GM23248 (cell line): ENCODE data around the gene C4BPA. TPM values are rescaled to one million over a fixed set of nuclear protein-coding genes. Genes with fewer than 3 reads are reported as not detected.

ENCODE experiments used
- DNase-seq: peaks from one replicate; pipeline ENCODE4 v3.0.0-alpha.2; 2015
- H2AFZ ChIP-seq: fragments of 200-600 bp; sonication (generic); 2 replicates; pipeline ENCODE4 v1.6.1; 2016; ENCODE audit warnings: antibody characterized with exemption
- H3F3A ChIP-seq: fragments of 200-600 bp; sonication (generic); 2 replicates; pipeline ENCODE4 v1.6.1; 2016; ENCODE audit warnings: mild to moderate bottlenecking, antibody characterized with exemption, mixed run types; ENCODE audit not compliant: insufficient read depth
- H3K27ac ChIP-seq: fragments of 200-600 bp; sonication (generic); 2 replicates; pipeline ENCODE4 v1.5.1; 2016; ENCODE audit warnings: mild to moderate bottlenecking
- H3K27me3 ChIP-seq: fragments of 200-600 bp; sonication (generic); replicated peaks from 2 replicates; pipeline ENCODE4 v1.6.1; 2016; ENCODE audit warnings: mild to moderate bottlenecking; ENCODE audit not compliant: insufficient read depth
- H3K36me3 ChIP-seq: fragments of 200-600 bp; sonication (generic); 2 replicates; pipeline ENCODE4 v1.6.1; 2016; ENCODE audit warnings: low read depth, mild to moderate bottlenecking
- H3K4me1 ChIP-seq: fragments of 200-600 bp; sonication (generic); 2 replicates; pipeline ENCODE4 v1.6.1; 2016; ENCODE audit warnings: mild to moderate bottlenecking; ENCODE audit not compliant: insufficient read depth
- H3K4me2 ChIP-seq: fragments of 200-600 bp; sonication (generic); one replicate; pipeline ENCODE4 v1.6.1; 2016; ENCODE audit warnings: mild to moderate bottlenecking; ENCODE audit not compliant: unreplicated experiment
- H3K4me3 ChIP-seq: fragments of 200-600 bp; sonication (generic); 2 replicates; pipeline ENCODE4 v1.5.1; 2016; ENCODE audit warnings: mild to moderate bottlenecking
- H3K79me2 ChIP-seq: fragments of 200-600 bp; sonication (generic); 2 replicates; pipeline ENCODE4 v1.6.1; 2016; ENCODE audit warnings: mild to moderate bottlenecking; ENCODE audit not compliant: insufficient read depth
- H3K9ac ChIP-seq: fragments of 200-600 bp; sonication (generic); 2 replicates; pipeline ENCODE4 v1.6.1; 2016; ENCODE audit warnings: mild to moderate bottlenecking
- H3K9me2 ChIP-seq: fragments of 200-600 bp; sonication (generic); 2 replicates; pipeline ENCODE4 v1.6.1; 2016; ENCODE audit warnings: mixed run types, mild to moderate bottlenecking, moderate library complexity; ENCODE audit not compliant: insufficient read depth
- H3K9me3 ChIP-seq: fragments of 200-600 bp; sonication (generic); one replicate; pipeline ENCODE4 v1.6.1; 2017; ENCODE audit warnings: low read depth
- H4K20me1 ChIP-seq: fragments of 200-600 bp; sonication (generic); 2 replicates; pipeline ENCODE4 v1.6.0; 2016; ENCODE audit not compliant: insufficient read depth
- EZH2 ChIP-seq: fragments of 200-600 bp; sonication (generic); IDR thresholded peaks from 2 replicates; pipeline ENCODE4 v1.6.1; 2018; ENCODE audit warnings: antibody characterized with exemption, mild to moderate bottlenecking; ENCODE audit not compliant: insufficient read depth, poor library complexity, severe bottlenecking
- EZH2phosphoT487 ChIP-seq: fragments of 200-600 bp; sonication (generic); IDR thresholded peaks from 2 replicates; pipeline ENCODE4 v1.6.1; 2018; ENCODE audit warnings: antibody characterized with exemption, moderate library complexity, mild to moderate bottlenecking, low read depth; ENCODE audit not compliant: insufficient read depth
- WGBS, 2 experiments: methylation state at CpG; one replicate each; pipeline ENCODE4 v1.1.6; 2015 to 2017; ENCODE audit warnings: low lambda C conversion rate in 2 of 2, low coverage in 1 of 2; ENCODE audit errors: missing lambda C conversion rate in 2 of 2; 5-methylcytosine and 5-hydroxymethylcytosine counted together
- in situ Hi-C: fragments of 300-500 bp; cut with MboI; formaldehyde crosslinking; loops from 2 replicates; pipeline ENCODE4 v1.15.0; 2020
- polyA plus RNA-seq: library from polyadenylated mRNA; unstranded; fragments of >200 nt; fragmentation: Nextera tagmentation; extraction: Ambion mirVana; gene quantifications from 2 replicates; pipeline ENCODE4 v1.2.1, GENCODE V29; 2016
- total RNA-seq: library from RNA; depleted of rRNA; stranded (reverse); fragments of >200 nt; shearing (Covaris generic); gene quantifications from 2 replicates; pipeline ENCODE4 v1.2.3, GENCODE V29; 2014; rRNA removed

C4BPA gene
- total RNA-seq, result not detected in 2 replicates
- polyA plus RNA-seq, result not detected in 2 replicates

- Histone ChIP-seq H3K4me1 (no peaks in the 10 kb centered on the region), H3K79me2 (no peaks in the 10 kb centered on the region), H3K4me2 (no peak within 1 kb of the TSS), H3K9ac (no peak within 1 kb of the TSS), H3K36me3 (no peaks in the 10 kb centered on the region), H3K4me3 (no peak within 1 kb of the TSS), H3K9me3 (no peaks in the 10 kb centered on the region), H3K27me3 (peaks cover 8% of the 10 kb centered on the region), H3F3A (no peaks in the 10 kb centered on the region), H4K20me1 (no peaks in the 10 kb centered on the region), H3K9me2 (no peaks in the 10 kb centered on the region), H2AFZ (no peak within 1 kb of the TSS), H3K27ac (no peak within 1 kb of the TSS)
- WGBS, 2 experiments, result 64 to 66% methylated on average over 7 of the region's 7 CpGs
- DNase-seq, result no peak
- TF ChIP-seq EZH2phosphoT487 (no peak), EZH2 (no peak)
- in situ Hi-C loops, result no loop called here
Observed at GRCh38 chr1:207103892-207104373, at the start of gene C4BPA. Gene C4BPA, plus strand, starts transcription at chr1:207104233. Its CDS starts 8,793 bp downstream, at chr1:207113026.

GRCh38 chr1:207054491-207054890 is 49.5 kb upstream of the C4BPA start:
- no peak for DNase-seq
- H3K9me3 ChIP-seq, result no peaks in the 10 kb centered on the region
- in situ Hi-C loops, result no loop called here
- no peaks in the 10 kb centered on the region for H4K20me1 ChIP-seq
- no peaks in the 10 kb centered on the region for H3K27me3 ChIP-seq
- H3K36me3 ChIP-seq, result no peaks in the 10 kb centered on the region
- peaks cover 12% of the 10 kb centered on the region for H3K79me2 ChIP-seq
- no peak overlapping the region for H2AFZ ChIP-seq
- no peak overlapping the region for H3K27ac ChIP-seq
- WGBS, 2 experiments, result 24 to 37% methylated on average over 2 of the region's 2 CpGs
- peaks cover 13% of the 10 kb centered on the region for H3K4me1 ChIP-seq
- no peaks in the 10 kb centered on the region for H3K9me2 ChIP-seq
- H3F3A ChIP-seq, result peaks cover 24% of the 10 kb centered on the region
- H3K9ac ChIP-seq, result no peak overlapping the region
- no peak overlapping the region for H3K4me3 ChIP-seq
- TF ChIP-seq EZH2phosphoT487, result no peak
- no peak overlapping the region for H3K4me2 ChIP-seq

- Histone ChIP-seq H3F3A (peaks cover 24% of the 10 kb centered on the region), H3K27ac (no peak overlapping the region), H3K27me3 (no peaks in the 10 kb centered on the region), H2AFZ (no peak overlapping the region), H3K4me3 (no peak overlapping the region), H3K9me2 (no peaks in the 10 kb centered on the region), H3K36me3 (no peaks in the 10 kb centered on the region), H3K4me1 (peaks cover 11% of the 10 kb centered on the region), H3K79me2 (peaks cover 2% of the 10 kb centered on the region), H3K4me2 (no peak overlapping the region), H3K9me3 (no peaks in the 10 kb centered on the region), H3K9ac (no peak overlapping the region), H4K20me1 (no peaks in the 10 kb centered on the region)
- 71 to 73% methylated on average over 3 of the region's 3 CpGs for WGBS, 2 experiments
- in situ Hi-C loops, result no loop called here
- no peak for DNase-seq
- no peak for TF ChIP-seq EZH2
- no peak for TF ChIP-seq EZH2phosphoT487
Observed at GRCh38 chr1:207055386-207056001, 48.5 kb upstream of the C4BPA start.

GRCh38 chr1:207056673-207057072 is 47.4 kb upstream of the C4BPA start:
- H3K4me2 ChIP-seq, result no peak overlapping the region
- peaks cover 16% of the 10 kb centered on the region for H3F3A ChIP-seq
- H2AFZ ChIP-seq, result no peak overlapping the region
- WGBS, 2 experiments, result 92 to 97% methylated on average over 6 of the region's 6 CpGs
- peaks cover 9% of the 10 kb centered on the region for H3K4me1 ChIP-seq
- no peaks in the 10 kb centered on the region for H3K9me2 ChIP-seq
- no peak for DNase-seq
- H3K4me3 ChIP-seq, result no peak overlapping the region
- no peak overlapping the region for H3K9ac ChIP-seq
- in situ Hi-C loops, result no loop called here
- no peaks in the 10 kb centered on the region for H3K79me2 ChIP-seq
- no peak overlapping the region for H3K27ac ChIP-seq
- TF ChIP-seq EZH2, result no peak
- no peak for TF ChIP-seq EZH2phosphoT487
- H4K20me1 ChIP-seq, result no peaks in the 10 kb centered on the region
- no peaks in the 10 kb centered on the region for H3K9me3 ChIP-seq
- no peaks in the 10 kb centered on the region for H3K36me3 ChIP-seq
- H3K27me3 ChIP-seq, result no peaks in the 10 kb centered on the region

GRCh38 chr1:207058252-207058651 is 45.8 kb upstream of the C4BPA start:
- no peaks in the 10 kb centered on the region for H3K36me3 ChIP-seq
- no peaks in the 10 kb centered on the region for H3K9me2 ChIP-seq
- no peaks in the 10 kb centered on the region for H3K4me1 ChIP-seq
- no peak overlapping the region for H3K4me3 ChIP-seq
- no peaks in the 10 kb centered on the region for H3K27me3 ChIP-seq
- H2AFZ ChIP-seq, result no peak overlapping the region
- H4K20me1 ChIP-seq, result no peaks in the 10 kb centered on the region
- no peak for DNase-seq
- H3K27ac ChIP-seq, result no peak overlapping the region
- WGBS, 2 experiments, result 69 to 78% methylated on average over 4 of the region's 4 CpGs
- TF ChIP-seq EZH2phosphoT487 (no peak), EZH2 (no peak)
- in situ Hi-C loops, result no loop called here
- no peak overlapping the region for H3K4me2 ChIP-seq
- H3K9me3 ChIP-seq, result no peaks in the 10 kb centered on the region
- H3F3A ChIP-seq, result peaks cover 6% of the 10 kb centered on the region; the same call in 1 of the 2 replicates
- H3K79me2 ChIP-seq, result no peaks in the 10 kb centered on the region
- no peak overlapping the region for H3K9ac ChIP-seq
